IMR-90 (cell line): Measurements from ENCODE around the gene BRAT1. TPM values are rescaled to one million over a fixed set of nuclear protein-coding genes. Genes with fewer than 3 reads are reported as not detected.
"Not testable (repeated sequence)": the region's sequence is repeated elsewhere in the genome, so short reads cannot be mapped to it uniquely, and the experiment has no call there.

Experiments used
- ATAC-seq: fragments of 200-7000 bp; cut with Tn5 transposase; 2 replicates; pipeline ENCODE4 v1.9.1; 2020; ENCODE audit warnings: low read depth, mild to moderate bottlenecking, moderate library complexity
- BruUV-seq: library from RNA; stranded (reverse); fragments of 400-500 nt; replicated peaks from 2 replicates; lab custom pipeline; 2021; lab: Mats Ljungman, UMichigan
- CTCF ChIA-PET: fragments of 300-600 bp; formaldehyde crosslinking; extraction: SDS; loops from one replicate; lab custom pipeline; 2021; ENCODE audit warnings: antibody characterized with exemption; lab: Yijun Ruan, JAX
- POLR2A ChIA-PET: fragments of 300-600 bp; sonication (Branson Sonifier 250); formaldehyde crosslinking; loops from one replicate; lab custom pipeline; 2022; ENCODE audit warnings: antibody characterized with exemption; ENCODE audit not compliant: unreplicated experiment; lab: Charles Lee
- DNase-seq: peaks from one replicate; pipeline ENCODE4 v3.0.0; 2013
- H2AFZ ChIP-seq: replicated peaks from 2 replicates; pipeline ENCODE3; 2013; ENCODE audit warnings: low read length, mild to moderate bottlenecking; ENCODE audit not compliant: poor library complexity
- H2AK5ac ChIP-seq: 2 replicates; pipeline ENCODE4 v1.6.1; 2013; ENCODE audit warnings: low read depth, low read length, inconsistent platforms
- H2AK9ac ChIP-seq: replicated peaks from 2 replicates; pipeline ENCODE3; 2013; ENCODE audit warnings: mild to moderate bottlenecking, low read depth, low read length, moderate library complexity; ENCODE audit not compliant: poor library complexity
- H2BK120ac ChIP-seq: 2 replicates; pipeline ENCODE4 v1.6.1; 2013; ENCODE audit warnings: low read depth, low read length, inconsistent platforms
- H2BK15ac ChIP-seq: 3 replicates; pipeline ENCODE4 v1.6.1; 2013; ENCODE audit warnings: low read depth, low read length, inconsistent platforms
- H2BK20ac ChIP-seq: 2 replicates; pipeline ENCODE4 v1.6.1; 2013; ENCODE audit warnings: low read depth, mild to moderate bottlenecking, inconsistent platforms, low read length, moderate library complexity
- H2BK5ac ChIP-seq: 2 replicates; pipeline ENCODE4 v1.6.1; 2013; ENCODE audit warnings: mild to moderate bottlenecking, low read depth, low read length, inconsistent platforms; ENCODE audit not compliant: poor library complexity, severe bottlenecking
- H3K14ac ChIP-seq: replicated peaks from 2 replicates; pipeline ENCODE4 v1.6.1; 2013; ENCODE audit warnings: low read depth, low read length, inconsistent platforms
- H3K18ac ChIP-seq: 2 replicates; pipeline ENCODE4 v1.6.1; 2013; ENCODE audit warnings: low read depth, low read length, control low read depth
- H3K23ac ChIP-seq: 2 replicates; pipeline ENCODE4 v1.6.1; 2013; ENCODE audit warnings: low read depth, low read length, inconsistent platforms
- H3K27ac ChIP-seq: 2 replicates; pipeline ENCODE4 v1.5.1; 2013; ENCODE audit warnings: mild to moderate bottlenecking, control low read depth, low read length; ENCODE audit not compliant: insufficient read depth
- H3K27me3 ChIP-seq: 2 replicates; pipeline ENCODE4 v1.6.1; 2013; ENCODE audit warnings: low read length; ENCODE audit not compliant: control insufficient read depth, insufficient read depth
- H3K36me3 ChIP-seq: 2 replicates; pipeline ENCODE4 v1.6.1; 2013; ENCODE audit warnings: low read length, mixed read lengths; ENCODE audit not compliant: control insufficient read depth, insufficient read depth
- H3K4ac ChIP-seq: 2 replicates; pipeline ENCODE4 v1.6.1; 2013; ENCODE audit warnings: low read depth, low read length, inconsistent platforms
- H3K4me1 ChIP-seq: 2 replicates; pipeline ENCODE4 v1.6.1; 2013; ENCODE audit warnings: low read length, mixed read lengths; ENCODE audit not compliant: control insufficient read depth, insufficient read depth
- H3K4me2 ChIP-seq: 2 replicates; pipeline ENCODE4 v1.6.1; 2013; ENCODE audit warnings: low read depth, mild to moderate bottlenecking, control low read depth, low read length, moderate library complexity
- H3K4me3 ChIP-seq: 2 replicates; pipeline ENCODE4 v1.5.1; 2013; ENCODE audit warnings: low read depth, mild to moderate bottlenecking, control low read depth, low read length, moderate library complexity; ENCODE audit not compliant: insufficient read depth
- H3K56ac ChIP-seq: 2 replicates; pipeline ENCODE4 v1.6.1; 2013; ENCODE audit warnings: low read length, inconsistent platforms; ENCODE audit not compliant: insufficient read depth; ENCODE audit errors: extremely low read depth
- H3K79me1 ChIP-seq, 2 experiments: 2 replicates each; pipeline ENCODE4 v1.6.1; 2013; ENCODE audit warnings: low read length in 2 of 2, inconsistent platforms in 1 of 2, low read depth in 1 of 2
- H3K9ac ChIP-seq: 2 replicates; pipeline ENCODE4 v1.6.1; 2013; ENCODE audit warnings: low read depth, low read length, control low read depth
- H3K9me1 ChIP-seq: 2 replicates; pipeline ENCODE4 v1.6.1; 2013; ENCODE audit warnings: low read length, inconsistent platforms; ENCODE audit not compliant: insufficient read depth
- H3K9me3 ChIP-seq: 2 replicates; pipeline ENCODE4 v1.6.1; 2013; ENCODE audit warnings: low read length; ENCODE audit not compliant: control insufficient read depth, insufficient read depth
- H4K20me1 ChIP-seq: 2 replicates; pipeline ENCODE4 v1.6.1; 2013; ENCODE audit warnings: low read length, inconsistent platforms; ENCODE audit not compliant: insufficient read depth
- H4K5ac ChIP-seq: 2 replicates; pipeline ENCODE4 v1.6.1; 2013; ENCODE audit warnings: mild to moderate bottlenecking, low read depth, low read length, control low read depth
- H4K8ac ChIP-seq, 2 experiments: 2 replicates each; pipeline ENCODE4 v1.6.1; 2013; ENCODE audit warnings: low read depth in 2 of 2, low read length in 2 of 2, control low read depth in 1 of 2, inconsistent platforms in 1 of 2
- H4K91ac ChIP-seq: 2 replicates; pipeline ENCODE4 v1.6.1; 2013; ENCODE audit warnings: low read depth, low read length, inconsistent platforms; ENCODE audit not compliant: insufficient read depth
- WGBS, 2 experiments: methylation state at CpG; one replicate each; pipeline versions ENCODE4 v1.1.5 to v1.1.7; 2013; ENCODE audit warnings: missing lambda C conversion rate in 2 of 2; ENCODE audit not compliant: insufficient read length in 1 of 2; ENCODE audit errors: extremely low coverage in 2 of 2; 5-methylcytosine and 5-hydroxymethylcytosine counted together
- dilution Hi-C: fragments of 300-500 bp; cut with HindIII; formaldehyde crosslinking; loops from one replicate; pipeline ENCODE4 v1.14.3; 2018; ENCODE audit warnings: low sequenced_read_pairs; ENCODE audit not compliant: unreplicated experiment
- in situ Hi-C: fragments of 300-500 bp; cut with MboI; formaldehyde crosslinking; loops from 3 replicates; pipeline ENCODE4 v1.14.3; 2019; ENCODE audit warnings: low sequenced_read_pairs, inconsistent platforms, mixed read lengths
- intact Hi-C: fragments of 100-400 bp; cut with micrococcal nuclease; formaldehyde crosslinking; loops from 2 replicates; pipeline ENCODE4 v1.10.0; 2022
- polyA plus RNA-seq, 3 experiments: library from polyadenylated mRNA; depleted of rRNA; stranded (reverse); fragments of >200 nt; gene quantifications; 2 replicates each; pipeline ENCODE4 v1.2.3, GENCODE V29; 2012; ENCODE audit warnings: low replicate concordance in 1 of 3
- total RNA-seq: library from RNA; depleted of rRNA; stranded (reverse); fragments of >200 nt; gene quantifications from 2 replicates; pipeline ENCODE4 v1.2.3, GENCODE V29; 2012

The BRAT1 gene
- total and polyA plus RNA-seq, 2 of the 4 experiments (the other 2 are of a cell fraction): 6.8 to 21.9 TPM

- H3K4me1 ChIP-seq: peaks cover 29% of the 10 kb centered on the region
- dilution Hi-C loops, in situ Hi-C loops, POLR2A ChIA-PET, H2BK5ac ChIP-seq, H4K20me1 ChIP-seq, H3K4ac ChIP-seq, H3K9me1 ChIP-seq, H4K5ac ChIP-seq, H3K4me2 ChIP-seq, H2BK20ac ChIP-seq, H2BK15ac ChIP-seq, H3K4me3 ChIP-seq, H3K18ac ChIP-seq, H2AFZ ChIP-seq, H2AK9ac ChIP-seq, H2AK5ac ChIP-seq, H3K56ac ChIP-seq, H3K27ac ChIP-seq, H3K27me3 ChIP-seq, BruUV-seq, H3K36me3 ChIP-seq, H3K14ac ChIP-seq, H3K9ac ChIP-seq, H3K23ac ChIP-seq, H3K79me1 ChIP-seq, H3K9me3 ChIP-seq, ATAC-seq, DNase-seq, H2BK120ac ChIP-seq, H4K91ac ChIP-seq, H4K8ac ChIP-seq, CTCF ChIA-PET, intact Hi-C loops: not testable (repeated sequence)
- WGBS, 2 experiments: 100% methylated on average over 2 of the region's 15 CpGs; no CpG with 5 or more reads in 1 of the 2 experiments
These were observed 23.0 kb downstream of the BRAT1 start for GRCh38 chr7:2532199-2532772.

DNA sequence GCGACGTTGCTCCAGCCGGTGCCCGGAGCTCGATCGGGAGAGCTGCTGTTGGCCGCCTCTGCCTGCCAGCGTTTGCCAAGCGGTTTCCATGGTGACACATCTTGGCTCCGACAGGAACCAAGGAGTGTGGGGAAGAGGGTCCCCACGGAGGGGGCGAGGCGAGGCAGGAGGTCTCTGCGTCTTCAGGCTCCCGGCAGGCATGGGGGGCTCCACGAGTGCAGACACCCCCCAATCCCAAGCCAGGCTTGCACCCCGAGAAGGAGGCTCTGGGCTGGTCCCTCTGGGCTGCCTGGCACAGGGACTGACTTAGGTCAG is 23.6 kb downstream of the BRAT1 start:
- H3K9ac ChIP-seq, POLR2A ChIA-PET, dilution Hi-C loops, H2AK5ac ChIP-seq, BruUV-seq, H4K5ac ChIP-seq, H2BK5ac ChIP-seq, H3K56ac ChIP-seq, in situ Hi-C loops, H3K14ac ChIP-seq, H4K20me1 ChIP-seq, H3K4me3 ChIP-seq, H2BK20ac ChIP-seq, H2AK9ac ChIP-seq, H3K23ac ChIP-seq, H3K9me3 ChIP-seq, H3K9me1 ChIP-seq, H3K27me3 ChIP-seq, H3K36me3 ChIP-seq, H3K79me1 ChIP-seq, H3K27ac ChIP-seq, H4K8ac ChIP-seq, H3K18ac ChIP-seq, DNase-seq, H4K91ac ChIP-seq, CTCF ChIA-PET, H2BK120ac ChIP-seq, H3K4ac ChIP-seq, ATAC-seq, H2AFZ ChIP-seq, H3K4me2 ChIP-seq, H2BK15ac ChIP-seq, intact Hi-C loops: not testable (repeated sequence)
- H3K4me1 ChIP-seq: peaks cover 29% of the 10 kb centered on the region
- 27% methylated on average over 3 of the region's 17 CpGs; no CpG with 5 or more reads in 1 of the 2 experiments for WGBS, 2 experiments
